HL-60 (cell line): ENCODE data around the gene BBS5.

ENCODE experiments used
- DNase-seq, 2 experiments: peaks; one replicate each; pipeline ENCODE4 v3.0.0-alpha.2; 2010 to 2020; ENCODE audit warnings: low read depth in 1 of 2, low spot score in 1 of 2
- H3K27ac ChIP-seq: fragments of 250-450 bp; sonication (Bioruptor Pico); replicated peaks from 2 replicates; pipeline ENCODE4 v1.5.1; 2020; ENCODE audit warnings: mild to moderate bottlenecking, moderate library complexity
- H3K27me3 ChIP-seq: fragments of 250-450 bp; sonication (Bioruptor Pico); 2 replicates; pipeline ENCODE4 v1.5.1; 2021; ENCODE audit warnings: mild to moderate bottlenecking, moderate library complexity; ENCODE audit not compliant: insufficient read depth, poor library complexity, severe bottlenecking
- H3K4me3 ChIP-seq: replicated peaks from 2 replicates; pipeline ENCODE4 v1.5.1; 2011; ENCODE audit warnings: mild to moderate bottlenecking, control low read depth, low read length; ENCODE audit not compliant: insufficient read depth
- GABPA ChIP-seq: IDR thresholded peaks from 2 replicates; pipeline ENCODE4 v1.6.1; 2012; ENCODE audit warnings: low read depth
- POLR2AphosphoS5 ChIP-seq: IDR thresholded peaks from 2 replicates; pipeline ENCODE4 v1.6.1; 2012; ENCODE audit warnings: low read depth
- SPI1 ChIP-seq: IDR thresholded peaks from 2 replicates; pipeline ENCODE4 v1.6.1; 2012; ENCODE audit warnings: low read depth, mild to moderate bottlenecking, borderline replicate concordance
- TF ChIP-seq, protein P1 (sequence below): IDR thresholded peaks from one replicate; pipeline ENCODE4 v1.5.1; 2011; ENCODE audit warnings: low read length, control low read depth, inconsistent platforms; ENCODE audit not compliant: insufficient read depth
- TF ChIP-seq, protein P2 (sequence below): IDR thresholded peaks from 2 replicates; pipeline ENCODE4 v1.6.1; 2012; ENCODE audit warnings: low read depth; ENCODE audit not compliant: insufficient replicate concordance

Gene BBS5

DNA sequence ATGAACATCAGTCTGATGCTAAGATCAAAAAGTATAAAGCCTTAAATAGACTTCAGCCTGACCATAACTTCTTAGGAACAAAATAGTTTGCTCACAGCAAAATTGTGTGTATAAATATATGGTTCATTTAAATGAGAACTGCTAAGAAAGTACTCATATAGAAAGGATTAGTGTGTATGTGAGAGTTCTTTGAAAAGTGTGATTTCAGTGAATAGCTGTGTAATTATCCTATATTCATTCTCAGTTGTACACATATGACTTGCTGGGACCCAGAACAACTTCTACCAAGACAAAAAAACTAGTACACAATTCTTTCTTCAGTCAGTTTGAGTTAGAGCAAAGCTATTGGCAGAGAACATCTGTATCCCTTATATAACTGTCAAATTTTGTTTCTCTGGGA is 7.2 kb downstream of the BBS5 start:
- H3K27me3 ChIP-seq = no peaks in the 10 kb centered on the region
- H3K27ac ChIP-seq = no peak overlapping the region
- H3K4me3 ChIP-seq = no peak overlapping the region
- no peak for DNase-seq
- TF ChIP-seq GABPA (no peak), POLR2AphosphoS5 (no peak), SPI1 (no peak)
- TF ChIP-seq, protein P1, sequence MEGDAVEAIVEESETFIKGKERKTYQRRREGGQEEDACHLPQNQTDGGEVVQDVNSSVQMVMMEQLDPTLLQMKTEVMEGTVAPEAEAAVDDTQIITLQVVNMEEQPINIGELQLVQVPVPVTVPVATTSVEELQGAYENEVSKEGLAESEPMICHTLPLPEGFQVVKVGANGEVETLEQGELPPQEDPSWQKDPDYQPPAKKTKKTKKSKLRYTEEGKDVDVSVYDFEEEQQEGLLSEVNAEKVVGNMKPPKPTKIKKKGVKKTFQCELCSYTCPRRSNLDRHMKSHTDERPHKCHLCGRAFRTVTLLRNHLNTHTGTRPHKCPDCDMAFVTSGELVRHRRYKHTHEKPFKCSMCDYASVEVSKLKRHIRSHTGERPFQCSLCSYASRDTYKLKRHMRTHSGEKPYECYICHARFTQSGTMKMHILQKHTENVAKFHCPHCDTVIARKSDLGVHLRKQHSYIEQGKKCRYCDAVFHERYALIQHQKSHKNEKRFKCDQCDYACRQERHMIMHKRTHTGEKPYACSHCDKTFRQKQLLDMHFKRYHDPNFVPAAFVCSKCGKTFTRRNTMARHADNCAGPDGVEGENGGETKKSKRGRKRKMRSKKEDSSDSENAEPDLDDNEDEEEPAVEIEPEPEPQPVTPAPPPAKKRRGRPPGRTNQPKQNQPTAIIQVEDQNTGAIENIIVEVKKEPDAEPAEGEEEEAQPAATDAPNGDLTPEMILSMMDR = no peak
- TF ChIP-seq, protein P2, sequence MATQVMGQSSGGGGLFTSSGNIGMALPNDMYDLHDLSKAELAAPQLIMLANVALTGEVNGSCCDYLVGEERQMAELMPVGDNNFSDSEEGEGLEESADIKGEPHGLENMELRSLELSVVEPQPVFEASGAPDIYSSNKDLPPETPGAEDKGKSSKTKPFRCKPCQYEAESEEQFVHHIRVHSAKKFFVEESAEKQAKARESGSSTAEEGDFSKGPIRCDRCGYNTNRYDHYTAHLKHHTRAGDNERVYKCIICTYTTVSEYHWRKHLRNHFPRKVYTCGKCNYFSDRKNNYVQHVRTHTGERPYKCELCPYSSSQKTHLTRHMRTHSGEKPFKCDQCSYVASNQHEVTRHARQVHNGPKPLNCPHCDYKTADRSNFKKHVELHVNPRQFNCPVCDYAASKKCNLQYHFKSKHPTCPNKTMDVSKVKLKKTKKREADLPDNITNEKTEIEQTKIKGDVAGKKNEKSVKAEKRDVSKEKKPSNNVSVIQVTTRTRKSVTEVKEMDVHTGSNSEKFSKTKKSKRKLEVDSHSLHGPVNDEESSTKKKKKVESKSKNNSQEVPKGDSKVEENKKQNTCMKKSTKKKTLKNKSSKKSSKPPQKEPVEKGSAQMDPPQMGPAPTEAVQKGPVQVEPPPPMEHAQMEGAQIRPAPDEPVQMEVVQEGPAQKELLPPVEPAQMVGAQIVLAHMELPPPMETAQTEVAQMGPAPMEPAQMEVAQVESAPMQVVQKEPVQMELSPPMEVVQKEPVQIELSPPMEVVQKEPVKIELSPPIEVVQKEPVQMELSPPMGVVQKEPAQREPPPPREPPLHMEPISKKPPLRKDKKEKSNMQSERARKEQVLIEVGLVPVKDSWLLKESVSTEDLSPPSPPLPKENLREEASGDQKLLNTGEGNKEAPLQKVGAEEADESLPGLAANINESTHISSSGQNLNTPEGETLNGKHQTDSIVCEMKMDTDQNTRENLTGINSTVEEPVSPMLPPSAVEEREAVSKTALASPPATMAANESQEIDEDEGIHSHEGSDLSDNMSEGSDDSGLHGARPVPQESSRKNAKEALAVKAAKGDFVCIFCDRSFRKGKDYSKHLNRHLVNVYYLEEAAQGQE = no peak

DNA sequence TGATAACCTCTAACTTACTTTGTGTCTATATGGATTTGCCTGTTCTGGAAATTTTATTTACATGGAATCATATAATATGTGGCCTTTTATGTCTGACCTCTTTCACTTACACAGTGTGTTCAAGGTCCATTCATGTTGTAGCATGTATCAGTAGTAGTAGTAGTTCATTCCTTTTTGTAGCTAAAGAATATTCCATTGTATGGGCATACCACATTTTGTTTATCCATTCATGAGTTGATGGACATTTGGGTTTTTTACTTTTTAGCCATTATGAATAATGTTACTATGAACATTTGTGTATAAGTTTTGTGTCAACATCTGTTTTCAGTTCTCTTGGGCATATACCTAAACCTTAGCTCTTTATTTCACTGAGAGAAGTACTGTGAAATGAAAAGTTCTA is 11.5 kb downstream of the BBS5 start:
- TF ChIP-seq POLR2AphosphoS5 (no peak), SPI1 (no peak), GABPA (no peak)
- TF ChIP-seq, protein P2 = no peak
- TF ChIP-seq, protein P1 = no peak
- no peak for DNase-seq
- no peak overlapping the region for H3K27ac ChIP-seq
- H3K4me3 ChIP-seq = no peak overlapping the region
- H3K27me3 ChIP-seq = no peaks in the 10 kb centered on the region

DNA sequence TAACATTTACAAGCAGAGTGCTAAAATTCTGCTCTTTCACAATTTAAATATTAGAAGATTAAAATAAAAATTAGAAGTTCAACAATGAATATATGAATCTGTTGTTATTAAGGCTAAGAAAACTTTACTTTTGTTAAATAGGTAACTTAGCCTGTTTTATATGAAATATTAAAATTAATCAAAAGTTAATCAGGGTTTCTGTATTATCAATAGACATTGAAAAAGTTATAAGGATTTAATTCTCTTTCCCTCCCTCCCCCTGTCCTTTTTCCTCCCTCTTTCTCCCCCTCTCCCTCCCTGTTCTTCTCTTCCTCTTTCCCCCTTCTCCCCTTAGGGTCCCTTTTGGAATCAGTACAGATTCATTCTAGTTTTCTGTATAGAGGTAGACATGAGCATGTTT is 12.1 kb downstream of the BBS5 start:
- no peaks in the 10 kb centered on the region for H3K27me3 ChIP-seq
- H3K4me3 ChIP-seq = no peak overlapping the region
- no peak overlapping the region for H3K27ac ChIP-seq
- no peak for DNase-seq
- TF ChIP-seq SPI1 = no peak
- TF ChIP-seq POLR2AphosphoS5 = no peak
- TF ChIP-seq, protein P1 = no peak
- TF ChIP-seq, protein P2 = no peak
- no peak for TF ChIP-seq GABPA
